Prostate gland (tissue), 2 donors: ENCODE results near the gene TNFRSF12A. TPM values are rescaled to one million over a fixed set of nuclear protein-coding genes. Genes with fewer than 3 reads are reported as not detected.

ENCODE experiments used
- DNase-seq: peaks from one replicate; pipeline ENCODE4 v3.0.0-alpha.2; 2019; ENCODE audit warnings: low spot score
- H3K27ac ChIP-seq, 2 donors: fragments of 200-600 bp; sonication (generic); 2 replicates each; pipeline ENCODE4 v1.5.1; 2017 to 2019
- H3K27me3 ChIP-seq: fragments of 200-600 bp; sonication (generic); replicated peaks from 2 replicates; pipeline ENCODE4 v1.5.1; 2019; ENCODE audit not compliant: insufficient read depth
- H3K36me3 ChIP-seq, 2 donors: fragments of 200-600 bp; sonication (generic); 1 replicate in 1 of 2; 2 replicates in 1 of 2; pipeline versions ENCODE4 v1.5.1 to v1.8.1; 2017 to 2019
- H3K4me1 ChIP-seq: fragments of 200-600 bp; sonication (generic); replicated peaks from 2 replicates; pipeline ENCODE4 v1.5.1; 2019
- H3K4me3 ChIP-seq, 2 donors: fragments of 200-600 bp; sonication (generic); 2 replicates each; pipeline ENCODE4 v1.5.1; 2017 to 2019
- H3K9me3 ChIP-seq: fragments of 200-600 bp; sonication (generic); 2 replicates; pipeline ENCODE4 v1.5.1; 2017
- POLR2A ChIP-seq: fragments of 450-650 bp; IDR thresholded peaks from one replicate; pipeline ENCODE4 v1.6.1; 2016; ENCODE audit warnings: antibody characterized with exemption, mild to moderate bottlenecking
- POLR2AphosphoS5 ChIP-seq: sonication (generic); formaldehyde crosslinking; IDR thresholded peaks from one replicate; pipeline ENCODE4 v1.6.1; 2017; ENCODE audit warnings: antibody characterized with exemption
- WGBS: methylation state at CpG from one replicate; pipeline ENCODE4 v1.1.5; 2018; 5-methylcytosine and 5-hydroxymethylcytosine counted together
- intact Hi-C: fragments of 100-400 bp; cut with DNase I; formaldehyde crosslinking; loops from one replicate; pipeline ENCODE4 v1.14.2; 2022
- total RNA-seq, 2 donors: library from RNA; depleted of rRNA; stranded (reverse); fragments of >200 nt; gene quantifications; one replicate each; pipeline ENCODE4 v1.1.0, GENCODE V29; 2016
- TF ChIP-seq, protein P1 (sequence below), 4 experiments: fragments of 200-600 bp in 2 of 4; fragments of 450-650 bp in 2 of 4; sonication (generic) in 2 of 4; IDR thresholded peaks; 1 replicate in 3 of 4; 2 replicates in 1 of 4; pipeline ENCODE4 v1.5.1; 2016 to 2019; ENCODE audit warnings: antibody characterized with exemption in 4 of 4, mild to moderate bottlenecking in 2 of 4, moderate library complexity in 2 of 4

The TNFRSF12A gene
- total RNA-seq, 2 donors from 2014 or later = 57.4 to 59.0 TPM

- H3K27ac ChIP-seq = no peak overlapping the region
Measured at GRCh38 chr16:3060339-3061127, 40.4 kb downstream of the TNFRSF12A start.

GRCh38 chr16:3062553-3062952, 42.4 kb downstream of the TNFRSF12A start:
- peaks cover 7% of the 10 kb centered on the region for H3K4me1 ChIP-seq
- no peak overlapping the region for H3K4me3 ChIP-seq
- DNase-seq = no peak
- TF ChIP-seq POLR2A (no peak), POLR2AphosphoS5 (no peak)
- TF ChIP-seq, protein P1, sequence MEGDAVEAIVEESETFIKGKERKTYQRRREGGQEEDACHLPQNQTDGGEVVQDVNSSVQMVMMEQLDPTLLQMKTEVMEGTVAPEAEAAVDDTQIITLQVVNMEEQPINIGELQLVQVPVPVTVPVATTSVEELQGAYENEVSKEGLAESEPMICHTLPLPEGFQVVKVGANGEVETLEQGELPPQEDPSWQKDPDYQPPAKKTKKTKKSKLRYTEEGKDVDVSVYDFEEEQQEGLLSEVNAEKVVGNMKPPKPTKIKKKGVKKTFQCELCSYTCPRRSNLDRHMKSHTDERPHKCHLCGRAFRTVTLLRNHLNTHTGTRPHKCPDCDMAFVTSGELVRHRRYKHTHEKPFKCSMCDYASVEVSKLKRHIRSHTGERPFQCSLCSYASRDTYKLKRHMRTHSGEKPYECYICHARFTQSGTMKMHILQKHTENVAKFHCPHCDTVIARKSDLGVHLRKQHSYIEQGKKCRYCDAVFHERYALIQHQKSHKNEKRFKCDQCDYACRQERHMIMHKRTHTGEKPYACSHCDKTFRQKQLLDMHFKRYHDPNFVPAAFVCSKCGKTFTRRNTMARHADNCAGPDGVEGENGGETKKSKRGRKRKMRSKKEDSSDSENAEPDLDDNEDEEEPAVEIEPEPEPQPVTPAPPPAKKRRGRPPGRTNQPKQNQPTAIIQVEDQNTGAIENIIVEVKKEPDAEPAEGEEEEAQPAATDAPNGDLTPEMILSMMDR (IDR thresholded peaks at IDR 0.05) = no peak
- no peak overlapping the region for H3K27ac ChIP-seq
- H3K27me3 ChIP-seq = no peaks in the 10 kb centered on the region
- no peaks in the 10 kb centered on the region for H3K9me3 ChIP-seq
- intact Hi-C loops = no loop called here
- WGBS = 83% methylated on average over 6 of the region's 6 CpGs
- H3K36me3 ChIP-seq = no peaks in the 10 kb centered on the region

More at GRCh38 chr16:3060339-3061127, 40.4 kb downstream of the TNFRSF12A start:
- 74% methylated on average over 14 of the region's 14 CpGs for WGBS
- H3K36me3 ChIP-seq = no peaks in the 10 kb centered on the region
- no peak for TF ChIP-seq POLR2AphosphoS5
- TF ChIP-seq, protein P1 (IDR thresholded peaks at IDR 0.05) = no peak
- no peak for TF ChIP-seq POLR2A
- no peak for DNase-seq
- peaks cover 7% of the 10 kb centered on the region for H3K4me1 ChIP-seq
- H3K9me3 ChIP-seq = no peaks in the 10 kb centered on the region
- no peak overlapping the region for H3K4me3 ChIP-seq
- intact Hi-C loops = loop anchor here (2.0 kb wide), 1 partner anchor 106 kb away; no protein-coding TSS in a partner anchor
- H3K27me3 ChIP-seq = no peaks in the 10 kb centered on the region

DNA sequence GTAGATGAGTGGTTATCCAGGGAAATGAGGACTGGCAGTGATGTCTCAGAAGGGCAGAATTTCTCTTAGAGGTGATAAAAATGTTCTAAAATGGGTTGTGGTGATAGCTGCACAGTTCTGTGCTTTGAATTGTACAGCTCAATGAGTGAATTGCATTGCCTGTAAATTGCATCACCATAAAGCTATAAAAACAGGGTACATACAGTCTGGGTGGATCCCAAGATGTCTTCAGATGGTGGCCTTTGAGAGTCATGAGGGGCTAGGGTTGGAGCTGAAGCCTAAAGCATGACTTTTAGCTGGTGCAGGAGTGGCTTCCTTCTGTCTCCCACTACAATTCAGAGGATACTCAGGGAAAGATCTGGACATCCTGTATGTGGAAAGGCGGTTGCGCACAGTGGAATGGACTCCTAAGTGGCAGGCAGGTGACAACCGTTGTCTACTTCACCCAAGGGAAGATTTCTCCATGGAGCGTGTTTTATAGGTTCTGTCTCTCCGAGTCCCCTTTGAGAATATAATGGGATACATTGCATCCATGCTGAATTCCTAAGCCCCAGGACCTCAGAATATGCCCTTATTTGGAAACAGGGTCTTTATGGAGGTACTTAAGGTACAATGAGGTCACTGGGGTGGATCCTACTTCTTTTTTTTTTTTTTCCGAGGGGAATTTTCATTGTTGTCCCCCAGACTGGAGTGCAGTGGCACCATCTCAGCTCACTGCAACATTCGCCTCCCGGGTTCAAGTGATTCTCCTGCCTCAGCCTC, 43.6 kb downstream of the TNFRSF12A start:
- Histone ChIP-seq H3K4me1 (peaks cover 4% of the 10 kb centered on the region), H3K9me3 (no peaks in the 10 kb centered on the region), H3K36me3 (no peaks in the 10 kb centered on the region), H3K4me3 (no peak overlapping the region), H3K27me3 (no peaks in the 10 kb centered on the region), H3K27ac (no peak overlapping the region)
- 89% methylated on average over 8 of the region's 8 CpGs for WGBS
- intact Hi-C loops = no loop called here
- TF ChIP-seq, protein P1 (IDR thresholded peaks at IDR 0.05) = no peak
- no peak for TF ChIP-seq POLR2A
- no peak for TF ChIP-seq POLR2AphosphoS5
- no peak for DNase-seq

GRCh38 chr16:3065069-3065741, 45.0 kb downstream of the TNFRSF12A start, which contains the start of gene IL32:
Gene IL32, plus strand, starts transcription at chr16:3065640. Its CDS starts 172 bp downstream, at chr16:3065812.
- intact Hi-C loops = no loop called here
- WGBS = 42% methylated on average over 13 of the region's 13 CpGs
- no peak for DNase-seq
- Histone ChIP-seq H3K4me3 (peak within 1 kb of the TSS; percentile 6 to 7), H3K9me3 (no peaks in the 10 kb centered on the region), H3K36me3 (no peaks in the 10 kb centered on the region), H3K27me3 (no peaks in the 10 kb centered on the region), H3K27ac (peak within 1 kb of the TSS; percentile 40 to 50), H3K4me1 (no peaks in the 10 kb centered on the region)
- TF ChIP-seq POLR2A = no peak
- peak; percentile 52 for TF ChIP-seq POLR2AphosphoS5
